ENCODE measurements around the gene FAM81A.

DNA sequence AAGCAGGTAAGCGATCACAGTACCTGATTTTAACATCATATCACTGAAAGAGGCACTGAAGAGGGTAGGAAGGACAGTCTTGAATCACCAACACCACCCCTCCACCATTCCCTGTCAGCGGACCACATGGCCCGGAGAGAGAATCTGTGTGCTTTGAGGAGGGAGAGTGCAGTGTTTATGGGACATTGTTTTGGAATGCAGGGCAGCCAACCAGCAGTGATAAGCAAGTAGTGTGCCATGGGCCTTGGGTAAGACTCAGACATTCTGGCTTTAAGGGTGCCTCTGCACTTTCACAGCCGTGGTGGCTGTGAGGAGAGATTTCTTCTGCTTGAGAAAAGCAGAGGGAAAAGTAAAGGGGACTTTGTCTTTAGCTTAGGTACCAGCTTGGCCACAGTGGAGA lies 46.4 kb downstream of the FAM81A start:
- TF ChIP-seq RAD21 (conservative IDR thresholded peaks at IDR 0.05) (no peak), TAF1 (IDR thresholded peaks at IDR 0.05; ENCODE audit: low read depth) (no peak), POLR2AphosphoS5 (IDR thresholded peaks at IDR 0.05) (no peak)
- TF ChIP-seq, protein P1, sequence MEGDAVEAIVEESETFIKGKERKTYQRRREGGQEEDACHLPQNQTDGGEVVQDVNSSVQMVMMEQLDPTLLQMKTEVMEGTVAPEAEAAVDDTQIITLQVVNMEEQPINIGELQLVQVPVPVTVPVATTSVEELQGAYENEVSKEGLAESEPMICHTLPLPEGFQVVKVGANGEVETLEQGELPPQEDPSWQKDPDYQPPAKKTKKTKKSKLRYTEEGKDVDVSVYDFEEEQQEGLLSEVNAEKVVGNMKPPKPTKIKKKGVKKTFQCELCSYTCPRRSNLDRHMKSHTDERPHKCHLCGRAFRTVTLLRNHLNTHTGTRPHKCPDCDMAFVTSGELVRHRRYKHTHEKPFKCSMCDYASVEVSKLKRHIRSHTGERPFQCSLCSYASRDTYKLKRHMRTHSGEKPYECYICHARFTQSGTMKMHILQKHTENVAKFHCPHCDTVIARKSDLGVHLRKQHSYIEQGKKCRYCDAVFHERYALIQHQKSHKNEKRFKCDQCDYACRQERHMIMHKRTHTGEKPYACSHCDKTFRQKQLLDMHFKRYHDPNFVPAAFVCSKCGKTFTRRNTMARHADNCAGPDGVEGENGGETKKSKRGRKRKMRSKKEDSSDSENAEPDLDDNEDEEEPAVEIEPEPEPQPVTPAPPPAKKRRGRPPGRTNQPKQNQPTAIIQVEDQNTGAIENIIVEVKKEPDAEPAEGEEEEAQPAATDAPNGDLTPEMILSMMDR (IDR thresholded peaks at IDR 0.05; ENCODE audit: poor library complexity, severe bottlenecking): no peak
